ENCODE measurements around the gene TNNI3K. TPM values are rescaled to one million over a fixed set of nuclear protein-coding genes. Genes with fewer than 3 reads are reported as not detected.
A peak's percentile ranks its signal among the peaks of the same experiment; 100 is the strongest.

TNNI3K gene
- total RNA-seq, 6 donors from 2014 or later = 0.72 to 2.8 (median 2.1) TPM; not detected in 1

DNA sequence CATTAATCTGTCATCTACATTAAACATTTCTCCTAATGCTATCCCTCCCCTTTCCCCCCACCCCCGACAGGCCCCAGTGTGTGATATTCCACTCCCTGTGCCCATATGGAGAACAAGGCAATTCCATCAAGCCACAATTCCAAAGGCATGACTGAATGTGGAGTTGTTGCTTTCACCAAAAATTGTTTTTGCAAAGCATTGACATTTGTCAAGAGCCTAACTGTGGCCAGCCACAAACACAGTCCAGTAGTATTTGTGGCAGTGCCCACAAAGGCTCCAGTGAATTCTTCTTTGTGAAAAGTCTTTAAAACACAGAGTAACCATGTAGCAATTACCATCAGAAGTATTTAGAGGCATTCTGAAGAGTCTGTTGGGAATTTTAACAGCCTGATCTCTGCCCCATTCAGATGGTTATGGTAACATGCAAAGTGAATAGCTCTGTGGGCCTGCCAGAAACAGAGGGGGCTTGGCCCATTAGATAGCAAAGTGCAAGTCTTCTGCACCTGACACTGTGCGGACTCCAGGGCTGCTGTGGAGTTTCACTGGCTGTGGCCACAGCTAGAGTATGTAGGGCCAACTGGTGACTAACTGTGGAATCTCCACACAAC, 288.8 kb downstream of the TNNI3K start:
- TF ChIP-seq POLR2A (IDR thresholded peaks at IDR 0.05) (no peak), POLR2AphosphoS5 (IDR thresholded peaks at IDR 0.05) (no peak), EP300 (IDR thresholded peaks at IDR 0.05) (no peak)
- TF ChIP-seq, protein P1, sequence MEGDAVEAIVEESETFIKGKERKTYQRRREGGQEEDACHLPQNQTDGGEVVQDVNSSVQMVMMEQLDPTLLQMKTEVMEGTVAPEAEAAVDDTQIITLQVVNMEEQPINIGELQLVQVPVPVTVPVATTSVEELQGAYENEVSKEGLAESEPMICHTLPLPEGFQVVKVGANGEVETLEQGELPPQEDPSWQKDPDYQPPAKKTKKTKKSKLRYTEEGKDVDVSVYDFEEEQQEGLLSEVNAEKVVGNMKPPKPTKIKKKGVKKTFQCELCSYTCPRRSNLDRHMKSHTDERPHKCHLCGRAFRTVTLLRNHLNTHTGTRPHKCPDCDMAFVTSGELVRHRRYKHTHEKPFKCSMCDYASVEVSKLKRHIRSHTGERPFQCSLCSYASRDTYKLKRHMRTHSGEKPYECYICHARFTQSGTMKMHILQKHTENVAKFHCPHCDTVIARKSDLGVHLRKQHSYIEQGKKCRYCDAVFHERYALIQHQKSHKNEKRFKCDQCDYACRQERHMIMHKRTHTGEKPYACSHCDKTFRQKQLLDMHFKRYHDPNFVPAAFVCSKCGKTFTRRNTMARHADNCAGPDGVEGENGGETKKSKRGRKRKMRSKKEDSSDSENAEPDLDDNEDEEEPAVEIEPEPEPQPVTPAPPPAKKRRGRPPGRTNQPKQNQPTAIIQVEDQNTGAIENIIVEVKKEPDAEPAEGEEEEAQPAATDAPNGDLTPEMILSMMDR (IDR thresholded peaks at IDR 0.05) = no peak
- DNase-seq (no peak), ATAC-seq (ENCODE audit: low FRiP score in 2 of 2) (no peak)
- no peak overlapping the region for H3K27ac ChIP-seq
- H3K9me3 ChIP-seq = no peaks in the 10 kb centered on the region
- no peaks in the 10 kb centered on the region for H3K36me3 ChIP-seq
- H3K27me3 ChIP-seq = no peaks in the 10 kb centered on the region
- 73 to 79% methylated on average over 2 of the region's 2 CpGs for WGBS, 2 donors
- no peaks in the 10 kb centered on the region for H3K4me1 ChIP-seq
- no peak overlapping the region for H3K4me3 ChIP-seq

DNA sequence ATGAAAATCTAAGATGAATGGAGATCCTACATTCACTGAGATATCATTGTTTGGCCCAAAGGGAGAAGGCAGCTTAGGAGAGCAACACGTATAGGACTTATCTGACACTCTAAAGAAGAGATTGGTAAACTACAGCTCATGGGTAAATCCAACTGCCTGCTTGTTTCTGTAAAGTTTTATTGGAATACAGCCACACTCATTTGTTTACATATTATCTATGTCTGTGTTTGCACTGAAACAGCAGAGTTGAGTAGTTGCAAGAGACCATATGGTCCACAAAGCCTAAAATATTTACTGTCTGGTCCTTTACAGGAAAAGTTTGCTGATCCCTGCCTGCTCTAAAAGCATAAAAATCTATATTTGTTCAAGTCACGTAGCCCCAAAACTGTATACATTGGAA, 291.5 kb downstream of the TNNI3K start:
- ATAC-seq (ENCODE audit: low FRiP score in 2 of 2) (no peak), DNase-seq (no peak)
- no peak overlapping the region for H3K4me3 ChIP-seq
- WGBS, 2 donors = 55 to 56% methylated on average over 2 of the region's 2 CpGs
- H3K27ac ChIP-seq = no peak overlapping the region
- H3K9me3 ChIP-seq = no peaks in the 10 kb centered on the region
- TF ChIP-seq EP300 (IDR thresholded peaks at IDR 0.05) = no peak
- TF ChIP-seq POLR2A (IDR thresholded peaks at IDR 0.05) = no peak
- TF ChIP-seq POLR2AphosphoS5 (IDR thresholded peaks at IDR 0.05) = no peak
- TF ChIP-seq, protein P1 (IDR thresholded peaks at IDR 0.05) = no peak
- H3K27me3 ChIP-seq = no peaks in the 10 kb centered on the region
- H3K4me1 ChIP-seq = no peaks in the 10 kb centered on the region
- no peaks in the 10 kb centered on the region for H3K36me3 ChIP-seq

DNA sequence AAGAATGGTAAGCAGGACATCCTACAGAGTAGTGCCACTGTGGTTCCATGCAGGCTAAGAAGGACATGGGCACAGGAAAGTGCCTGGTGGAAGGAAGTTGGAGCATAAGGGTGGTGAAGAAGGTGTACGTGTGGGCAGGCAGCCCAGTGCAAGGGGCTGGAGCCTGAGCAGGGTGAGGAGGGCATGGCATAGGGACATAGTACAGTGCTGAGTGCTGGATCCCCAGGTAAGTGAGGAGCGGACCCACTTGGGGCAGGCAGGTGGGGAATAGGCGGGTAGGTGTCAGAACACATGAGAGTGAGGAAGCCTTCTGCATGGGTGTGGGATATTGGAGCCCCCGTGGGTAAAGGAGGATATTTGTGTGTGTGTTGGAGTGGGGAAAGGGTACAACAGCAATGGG, 292.9 kb downstream of the TNNI3K start:
- no peak overlapping the region for H3K4me3 ChIP-seq
- DNase-seq = peak in 1 of 2 donors; percentile 0
- no peaks in the 10 kb centered on the region for H3K36me3 ChIP-seq
- TF ChIP-seq EP300 (IDR thresholded peaks at IDR 0.05) (no peak), POLR2A (IDR thresholded peaks at IDR 0.05) (no peak), POLR2AphosphoS5 (IDR thresholded peaks at IDR 0.05) (no peak)
- H3K4me1 ChIP-seq = no peaks in the 10 kb centered on the region
- H3K27ac ChIP-seq = no peak overlapping the region
- H3K9me3 ChIP-seq = no peaks in the 10 kb centered on the region
- H3K27me3 ChIP-seq = no peaks in the 10 kb centered on the region
- 83 to 92% methylated on average over 4 of the region's 4 CpGs for WGBS, 2 donors
- ATAC-seq (ENCODE audit: low FRiP score in 2 of 2) = peak in 1 of 2 donors; percentile 40

DNA sequence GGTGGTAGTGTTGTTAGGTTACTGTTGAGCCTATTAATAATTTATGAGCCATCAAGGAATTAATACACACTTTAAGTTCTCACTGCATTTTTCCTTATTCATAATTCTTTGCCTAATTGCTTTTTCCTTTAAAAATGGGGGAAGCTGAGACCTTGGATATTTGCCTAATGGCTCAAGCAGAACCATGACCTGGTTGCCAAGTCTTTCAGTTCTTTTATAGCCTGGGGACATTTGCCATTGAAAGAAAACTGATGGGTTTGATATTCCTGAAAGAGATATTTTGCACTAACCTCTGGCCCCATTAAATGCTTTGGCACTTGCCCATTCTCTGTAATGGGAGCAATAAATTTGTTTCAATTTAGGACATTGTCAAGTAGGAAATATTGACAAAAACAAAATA, 295.7 kb downstream of the TNNI3K start:
- no peaks in the 10 kb centered on the region for H3K4me1 ChIP-seq
- DNase-seq (no peak), ATAC-seq (ENCODE audit: low FRiP score in 2 of 2) (no peak)
- no peak overlapping the region for H3K4me3 ChIP-seq
- H3K27me3 ChIP-seq = no peaks in the 10 kb centered on the region
- no peaks in the 10 kb centered on the region for H3K36me3 ChIP-seq
- H3K9me3 ChIP-seq = no peaks in the 10 kb centered on the region
- TF ChIP-seq POLR2A (IDR thresholded peaks at IDR 0.05) = no peak
- TF ChIP-seq EP300 (IDR thresholded peaks at IDR 0.05) = no peak
- no peak for TF ChIP-seq POLR2AphosphoS5 (IDR thresholded peaks at IDR 0.05)
- TF ChIP-seq, protein P1 (IDR thresholded peaks at IDR 0.05) = no peak
- no peak overlapping the region for H3K27ac ChIP-seq

DNA sequence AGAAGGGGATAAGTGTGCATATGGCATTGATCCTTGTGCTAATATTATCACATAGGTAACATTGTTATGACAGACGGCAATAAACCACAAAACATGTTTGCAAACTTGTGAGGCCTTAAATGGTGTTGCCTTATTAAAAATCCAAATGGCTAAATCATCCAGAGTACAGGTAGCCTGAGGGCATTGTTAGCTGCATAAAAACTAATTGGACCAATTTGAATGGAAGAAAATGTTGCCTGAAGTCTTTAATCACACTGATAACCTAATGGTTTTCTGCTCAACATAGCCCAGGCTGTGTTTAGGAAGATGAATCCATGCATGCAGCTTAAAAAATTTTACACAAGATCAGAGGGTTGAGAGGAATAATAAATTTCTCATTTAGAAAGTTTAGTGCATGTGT, 296.6 kb downstream of the TNNI3K start:
- 77 to 85% methylated on average over 1 of the region's 1 CpG for WGBS, 2 donors
- ATAC-seq (ENCODE audit: low FRiP score in 2 of 2) = no peak

More for the DNA sequence above, 296.6 kb downstream of the TNNI3K start:
- DNase-seq = no peak
- Histone ChIP-seq H3K27ac (no peak overlapping the region), H3K4me1 (no peaks in the 10 kb centered on the region), H3K27me3 (no peaks in the 10 kb centered on the region), H3K4me3 (no peak overlapping the region), H3K36me3 (no peaks in the 10 kb centered on the region), H3K9me3 (no peaks in the 10 kb centered on the region)
- TF ChIP-seq, protein P1 (IDR thresholded peaks at IDR 0.05) = no peak
- TF ChIP-seq POLR2A (IDR thresholded peaks at IDR 0.05) (no peak), EP300 (IDR thresholded peaks at IDR 0.05) (no peak), POLR2AphosphoS5 (IDR thresholded peaks at IDR 0.05) (no peak)
